ENCODE measurements around the gene METRNL.

DNA sequence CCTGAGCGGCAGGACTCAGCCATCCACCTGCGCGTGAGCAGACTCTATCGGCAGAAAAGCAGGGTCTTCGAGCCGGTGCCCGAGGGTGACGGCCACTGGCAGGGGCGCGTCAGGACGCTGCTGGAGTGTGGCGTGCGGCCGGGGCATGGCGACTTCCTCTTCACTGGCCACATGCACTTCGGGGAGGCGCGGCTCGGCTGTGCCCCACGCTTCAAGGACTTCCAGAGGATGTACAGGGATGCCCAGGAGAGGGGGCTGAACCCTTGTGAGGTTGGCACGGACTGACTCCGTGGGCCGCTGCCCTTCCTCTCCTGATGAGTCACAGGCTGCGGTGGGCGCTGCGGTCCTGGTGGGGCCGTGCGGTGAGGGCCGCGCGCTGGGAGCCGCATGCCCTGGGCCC is 14.9 kb downstream of the METRNL start:
- TF ChIP-seq POLR2AphosphoS5 (IDR thresholded peaks at IDR 0.05; ENCODE audit: low read depth, low read length) (no peak), POLR2A (IDR thresholded peaks at IDR 0.05; ENCODE audit: low read depth, low read length) (no peak), TAF1 (IDR thresholded peaks at IDR 0.05; ENCODE audit: borderline replicate concordance, low read depth, low read length) (no peak)
